ENCODE measurements around the gene GTF3C5. TPM values are rescaled to one million over a fixed set of nuclear protein-coding genes. Genes with fewer than 3 reads are reported as not detected.

Gene GTF3C5
- total and polyA plus RNA-seq, 12 donors = 29.4 to 79.1 (median 36.6) TPM

- H3K9me3 ChIP-seq = peaks cover 0 to 22% (median 10%) of the 10 kb centered on the region in 11 donors
- TF ChIP-seq CTCF (IDR thresholded peaks at IDR 0.05) = no peak
- WGBS, 2 donors = 87 to 96% methylated on average over 13 of the region's 13 CpGs
- no peak overlapping the region for H3K27ac ChIP-seq
- ATAC-seq (no peak), DNase-seq (no peak)
- intact Hi-C loops (cut with DNase I) = loop anchor here in 1 of 10 donors (10.0 kb wide), 1 partner anchor 56 kb away; no protein-coding TSS in a partner anchor
- H3K4me3 ChIP-seq = no peak overlapping the region
- H3K36me3 ChIP-seq = peaks cover 6 to 98% (median 74%) of the 10 kb centered on the region in 9 donors
- H3K27me3 ChIP-seq = no peaks in the 10 kb centered on the region
- H3K4me1 ChIP-seq = peaks cover 0 to 7% (median 0%) of the 10 kb centered on the region in 9 donors
Observed at GRCh38 chr9:133100506-133101355, 69.9 kb downstream of the GTF3C5 start.

GRCh38 chr9:133101356-133102189, 70.8 kb downstream of the GTF3C5 start:
- DNase-seq = no peak
- intact Hi-C loops (cut with DNase I) = loop anchor here in 4 of 10 donors (2.0 to 10.0 kb wide), 3 partner anchors 43 to 57 kb away; no protein-coding TSS in a partner anchor

GRCh38 chr9:133102190-133103021, 71.6 kb downstream of the GTF3C5 start:
- intact Hi-C loops (cut with DNase I) = loop anchor here (1.0 to 10.0 kb wide), 6 partner anchors 42 to 58 kb away; no protein-coding TSS in a partner anchor
- DNase-seq (no peak), ATAC-seq (no peak)
- peaks cover 6 to 98% (median 81%) of the 10 kb centered on the region in 9 donors for H3K36me3 ChIP-seq
- no peaks in the 10 kb centered on the region for H3K27me3 ChIP-seq
- no peak overlapping the region for H3K27ac ChIP-seq
- H3K4me3 ChIP-seq = no peak overlapping the region
- no peak for TF ChIP-seq CTCF (IDR thresholded peaks at IDR 0.05)
- H3K4me1 ChIP-seq = peaks cover 0 to 7% (median 0%) of the 10 kb centered on the region in 9 donors
- WGBS, 2 donors = 94 to 97% methylated on average over 21 of the region's 21 CpGs
- peaks cover 0 to 5% (median 0%) of the 10 kb centered on the region in 11 donors for H3K9me3 ChIP-seq

More at GRCh38 chr9:133101356-133102189, 70.8 kb downstream of the GTF3C5 start:
- peaks cover 0 to 7% (median 0%) of the 10 kb centered on the region in 9 donors for H3K4me1 ChIP-seq
- TF ChIP-seq CTCF (IDR thresholded peaks at IDR 0.05) = no peak
- no peaks in the 10 kb centered on the region for H3K27me3 ChIP-seq
- no peak overlapping the region for H3K4me3 ChIP-seq
- H3K36me3 ChIP-seq = peaks cover 6 to 98% (median 78%) of the 10 kb centered on the region in 9 donors
- no peak for ATAC-seq
- H3K9me3 ChIP-seq = peaks cover 0 to 14% (median 1%) of the 10 kb centered on the region in 11 donors
- H3K27ac ChIP-seq = no peak overlapping the region
- 96% methylated on average over 32 of the region's 32 CpGs for whole genome bisulfite sequencing, 2 donors
